ENCODE measurements around the gene ZAR1.

DNA sequence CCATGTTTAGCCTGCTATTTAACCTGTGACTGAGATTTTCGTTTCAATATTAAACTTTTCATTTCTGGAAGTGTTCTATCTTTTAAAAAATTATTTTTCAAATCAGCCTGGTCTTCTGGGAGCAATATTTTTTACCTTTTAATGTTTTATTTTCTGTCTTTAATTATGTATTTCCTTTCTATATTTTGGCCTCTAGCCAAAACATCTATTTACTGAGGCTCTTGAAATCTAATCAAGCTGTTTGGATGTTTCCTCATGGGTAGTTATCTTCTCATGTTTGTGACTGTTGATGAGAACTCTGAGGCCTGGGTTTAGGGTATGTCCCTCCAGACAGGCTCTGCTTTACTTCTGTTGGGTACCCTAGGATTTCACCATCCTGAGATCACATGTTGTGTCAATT lies 17.3 kb upstream of the ZAR1 start:
- TF ChIP-seq, protein P1, sequence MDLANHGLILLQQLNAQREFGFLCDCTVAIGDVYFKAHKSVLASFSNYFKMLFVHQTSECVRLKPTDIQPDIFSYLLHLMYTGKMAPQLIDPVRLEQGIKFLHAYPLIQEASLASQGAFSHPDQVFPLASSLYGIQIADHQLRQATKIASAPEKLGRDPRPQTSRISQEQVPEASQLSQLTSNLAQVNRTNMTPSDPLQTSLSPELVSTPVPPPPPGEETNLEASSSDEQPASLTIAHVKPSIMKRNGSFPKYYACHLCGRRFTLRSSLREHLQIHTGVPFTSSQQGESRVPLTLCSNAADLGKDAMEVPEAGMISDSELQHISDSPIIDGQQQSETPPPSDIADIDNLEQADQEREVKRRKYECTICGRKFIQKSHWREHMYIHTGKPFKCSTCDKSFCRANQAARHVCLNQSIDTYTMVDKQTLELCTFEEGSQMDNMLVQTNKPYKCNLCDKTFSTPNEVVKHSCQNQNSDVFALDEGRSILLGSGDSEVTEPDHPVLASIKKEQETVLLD (IDR thresholded peaks at IDR 0.05), result no peak
- TF ChIP-seq, protein P2, sequence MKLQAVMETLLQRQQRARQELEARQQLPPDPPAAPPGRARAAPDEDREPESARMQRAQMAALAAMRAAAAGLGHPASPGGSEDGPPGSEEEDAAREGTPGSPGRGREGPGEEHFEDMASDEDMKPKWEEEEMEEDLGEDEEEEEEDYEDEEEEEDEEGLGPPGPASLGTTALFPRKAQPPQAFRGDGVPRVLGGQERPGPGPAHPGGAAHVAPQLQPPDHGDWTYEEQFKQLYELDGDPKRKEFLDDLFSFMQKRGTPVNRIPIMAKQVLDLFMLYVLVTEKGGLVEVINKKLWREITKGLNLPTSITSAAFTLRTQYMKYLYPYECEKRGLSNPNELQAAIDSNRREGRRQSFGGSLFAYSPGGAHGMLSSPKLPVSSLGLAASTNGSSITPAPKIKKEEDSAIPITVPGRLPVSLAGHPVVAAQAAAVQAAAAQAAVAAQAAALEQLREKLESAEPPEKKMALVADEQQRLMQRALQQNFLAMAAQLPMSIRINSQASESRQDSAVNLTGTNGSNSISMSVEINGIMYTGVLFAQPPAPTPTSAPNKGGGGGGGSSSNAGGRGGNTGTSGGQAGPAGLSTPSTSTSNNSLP (IDR thresholded peaks at IDR 0.05; ENCODE audit: borderline replicate concordance, low read depth, low read length), result no peak
- no peak for TF ChIP-seq EP300 (IDR thresholded peaks at IDR 0.05; ENCODE audit: low read length)
- TF ChIP-seq HMBOX1 (IDR thresholded peaks at IDR 0.05), result no peak

All from K562 (cell line).